A673 (cell line): ENCODE results near the gene ASH1L. TPM values are rescaled to one million over a fixed set of nuclear protein-coding genes. Genes with fewer than 3 reads are reported as not detected.
A peak's percentile ranks its signal among the peaks of the same experiment; 100 is the strongest.
"Not testable (repeated sequence)": the region's sequence is repeated elsewhere in the genome, so short reads cannot be mapped to it uniquely, and the experiment has no call there.

Source experiments
- BruUV-seq: library from RNA; stranded (reverse); fragments of 400-500 nt; replicated peaks from 2 replicates; lab custom pipeline; 2021; lab: Mats Ljungman, UMichigan
- CTCF ChIA-PET: fragments of 300-600 bp; sonication (Branson Sonifier 250); formaldehyde crosslinking; loops from one replicate; lab custom pipeline; 2022; ENCODE audit warnings: antibody characterized with exemption; lab: Charles Lee
- POLR2A ChIA-PET: fragments of 300-600 bp; sonication (Branson Sonifier 250); formaldehyde crosslinking; loops from one replicate; lab custom pipeline; 2022; ENCODE audit warnings: antibody characterized with exemption; ENCODE audit not compliant: low non-redundant PET; lab: Charles Lee
- DNase-seq: peaks from one replicate; pipeline ENCODE4 v3.0.0-alpha.2; 2015; ENCODE audit warnings: low spot score
- H3K27ac ChIP-seq: fragments of 200-600 bp; sonication (generic); 2 replicates; pipeline ENCODE4 v1.5.1; 2016; ENCODE audit warnings: mixed run types, low read depth, mild to moderate bottlenecking, mixed read lengths, antibody characterized with exemption, low read length; ENCODE audit not compliant: poor library complexity, severe bottlenecking
- H3K27me3 ChIP-seq: fragments of 200-600 bp; sonication (generic); replicated peaks from 2 replicates; pipeline ENCODE4 v1.6.1; 2017; ENCODE audit warnings: mixed run types, low read depth, mild to moderate bottlenecking, mixed read lengths, antibody characterized with exemption, low read length; ENCODE audit not compliant: insufficient read depth, poor library complexity
- H3K36me3 ChIP-seq: fragments of 200-600 bp; sonication (generic); 2 replicates; pipeline ENCODE4 v1.6.1; 2016; ENCODE audit warnings: mixed run types, mild to moderate bottlenecking, mixed read lengths, antibody characterized with exemption, low read length; ENCODE audit not compliant: insufficient read depth, poor library complexity, severe bottlenecking
- H3K4me1 ChIP-seq: fragments of 200-600 bp; sonication (generic); 2 replicates; pipeline ENCODE4 v1.6.1; 2017; ENCODE audit warnings: mixed run types, mild to moderate bottlenecking, mixed read lengths, antibody characterized with exemption, low read length; ENCODE audit not compliant: insufficient read depth, poor library complexity, severe bottlenecking
- H3K4me3 ChIP-seq: fragments of 200-600 bp; sonication (generic); 2 replicates; pipeline ENCODE4 v1.5.1; 2016; ENCODE audit warnings: low read depth, mixed run types, mild to moderate bottlenecking, mixed read lengths, low read length; ENCODE audit not compliant: poor library complexity, severe bottlenecking
- H3K9me3 ChIP-seq: fragments of 200-600 bp; sonication (generic); 2 replicates; pipeline ENCODE4 v1.6.1; 2016; ENCODE audit warnings: mixed run types, low read depth, mild to moderate bottlenecking, mixed read lengths, antibody characterized with exemption, low read length; ENCODE audit not compliant: poor library complexity, severe bottlenecking
- CTCF ChIP-seq: fragments of 300-800, 200-600 bp; sonication (generic); conservative IDR thresholded peaks from 2 replicates; pipeline ENCODE4 v1.5.1; 2017; ENCODE audit warnings: low read depth, mild to moderate bottlenecking, antibody characterized with exemption, low read length, moderate library complexity, mixed read lengths
- EZH2 ChIP-seq: fragments of 200-600 bp; sonication (generic); IDR thresholded peaks from 2 replicates; pipeline ENCODE4 v1.6.1; 2017; ENCODE audit warnings: borderline replicate concordance, low read depth, mild to moderate bottlenecking, mixed read lengths, antibody characterized with exemption, low read length; ENCODE audit not compliant: poor library complexity, severe bottlenecking
- intact Hi-C: fragments of 100-400 bp; cut with micrococcal nuclease; formaldehyde crosslinking; loops from one replicate; pipeline ENCODE4 v1.10.0; 2022; ENCODE audit not compliant: unreplicated experiment
- total RNA-seq: library from RNA; stranded (reverse); gene quantifications from 2 replicates; pipeline ENCODE4 v1.2.3, GENCODE V29; 2021

Gene ASH1L
- total RNA-seq, 1 experiment from 2014 or later, result 49.6 TPM

- intact Hi-C loops, result no loop called here
- no peaks in the 10 kb centered on the region for H3K4me1 ChIP-seq
- DNase-seq, result peak; percentile 14
- CTCF ChIA-PET, result no interaction called here
- H3K27me3 ChIP-seq, result no peaks in the 10 kb centered on the region
- TF ChIP-seq EZH2, result no peak
- no peak for TF ChIP-seq CTCF
- no TSS peak for BruUV-seq
- no peak overlapping the region for H3K4me3 ChIP-seq
- H3K36me3 ChIP-seq, result peaks cover 4% of the 10 kb centered on the region
- no peak overlapping the region for H3K27ac ChIP-seq
- H3K9me3 ChIP-seq, result no peaks in the 10 kb centered on the region
- POLR2A ChIA-PET, result no interaction called here
These were observed 44.1 kb downstream of the ASH1L start for GRCh38 chr1:155518484-155518883.

GRCh38 chr1:155514582-155515187, 47.9 kb downstream of the ASH1L start:
- Histone ChIP-seq H3K36me3 (peaks cover 4% of the 10 kb centered on the region), H3K4me1 (no peaks in the 10 kb centered on the region), H3K27me3 (no peaks in the 10 kb centered on the region), H3K27ac (no peak overlapping the region), H3K9me3 (no peaks in the 10 kb centered on the region), H3K4me3 (no peak overlapping the region)
- no TSS peak for BruUV-seq
- intact Hi-C loops, result no loop called here
- DNase-seq, result no peak
- ChIA-PET CTCF (no interaction called here), POLR2A (no interaction called here)
- no peak for TF ChIP-seq EZH2
- no peak for TF ChIP-seq CTCF

- Histone ChIP-seq H3K9me3 (no peaks in the 10 kb centered on the region), H3K4me1 (no peaks in the 10 kb centered on the region), H3K4me3 (no peak overlapping the region), H3K27ac (no peak overlapping the region), H3K27me3 (no peaks in the 10 kb centered on the region), H3K36me3 (no peaks in the 10 kb centered on the region)
- POLR2A ChIA-PET, result no interaction called here
- no peak for DNase-seq
- CTCF ChIA-PET, result no interaction called here
- intact Hi-C loops, result no loop called here
- BruUV-seq, result no TSS peak
- TF ChIP-seq EZH2 (no peak), CTCF (no peak)
These were observed 49.2 kb downstream of the ASH1L start for GRCh38 chr1:155513300-155513916.

- H3K27me3 ChIP-seq, H3K9me3 ChIP-seq, H3K4me3 ChIP-seq, intact Hi-C loops, H3K4me1 ChIP-seq, CTCF ChIA-PET, H3K27ac ChIP-seq, POLR2A ChIA-PET, DNase-seq, BruUV-seq, H3K36me3 ChIP-seq: not testable (repeated sequence)
These were observed 51.2 kb downstream of the ASH1L start for GRCh38 chr1:155511385-155511784.
